ENCODE results near the gene CHST11. TPM values are rescaled to one million over a fixed set of nuclear protein-coding genes. Genes with fewer than 3 reads are reported as not detected.

CHST11 gene
- total RNA-seq, 1 experiment from 2014 or later, result 0.25 TPM

DNA sequence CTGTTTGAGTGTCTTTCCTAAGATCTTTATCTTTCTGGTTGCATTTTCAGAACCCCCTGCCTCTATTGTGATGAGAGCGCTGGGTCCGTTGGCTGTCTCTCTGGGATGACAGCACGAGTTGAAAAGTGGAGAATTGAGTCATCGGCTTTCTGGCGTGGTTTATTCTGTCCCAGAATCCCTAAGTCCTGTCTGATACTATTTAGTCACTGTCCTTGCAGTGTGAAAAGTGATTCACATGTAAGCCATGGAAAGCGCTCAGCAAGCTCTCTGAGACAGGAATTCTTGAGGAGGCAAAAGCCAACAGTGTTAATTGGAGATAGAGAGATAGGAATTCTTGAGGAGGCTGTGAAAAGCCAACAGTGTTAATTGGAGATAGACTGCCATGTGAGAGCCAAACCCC is 121.7 kb downstream of the CHST11 start:
- TF ChIP-seq, protein P1, sequence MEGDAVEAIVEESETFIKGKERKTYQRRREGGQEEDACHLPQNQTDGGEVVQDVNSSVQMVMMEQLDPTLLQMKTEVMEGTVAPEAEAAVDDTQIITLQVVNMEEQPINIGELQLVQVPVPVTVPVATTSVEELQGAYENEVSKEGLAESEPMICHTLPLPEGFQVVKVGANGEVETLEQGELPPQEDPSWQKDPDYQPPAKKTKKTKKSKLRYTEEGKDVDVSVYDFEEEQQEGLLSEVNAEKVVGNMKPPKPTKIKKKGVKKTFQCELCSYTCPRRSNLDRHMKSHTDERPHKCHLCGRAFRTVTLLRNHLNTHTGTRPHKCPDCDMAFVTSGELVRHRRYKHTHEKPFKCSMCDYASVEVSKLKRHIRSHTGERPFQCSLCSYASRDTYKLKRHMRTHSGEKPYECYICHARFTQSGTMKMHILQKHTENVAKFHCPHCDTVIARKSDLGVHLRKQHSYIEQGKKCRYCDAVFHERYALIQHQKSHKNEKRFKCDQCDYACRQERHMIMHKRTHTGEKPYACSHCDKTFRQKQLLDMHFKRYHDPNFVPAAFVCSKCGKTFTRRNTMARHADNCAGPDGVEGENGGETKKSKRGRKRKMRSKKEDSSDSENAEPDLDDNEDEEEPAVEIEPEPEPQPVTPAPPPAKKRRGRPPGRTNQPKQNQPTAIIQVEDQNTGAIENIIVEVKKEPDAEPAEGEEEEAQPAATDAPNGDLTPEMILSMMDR (IDR thresholded peaks at IDR 0.05; ENCODE audit: insufficient read depth in 1 of 2, low read depth in 1 of 2, low read length in 1 of 2, severe bottlenecking in 1 of 2, unreplicated experiment in 1 of 2), result no peak
- Mint-ChIP-seq H3K27ac (ENCODE audit: unreplicated experiment) (no peak overlapping the region), H3K4me1 (ENCODE audit: low read depth, unreplicated experiment) (no peaks in the 10 kb centered on the region), H3K9me3 (ENCODE audit: unreplicated experiment) (no peaks in the 10 kb centered on the region), H3K27me3 (ENCODE audit: insufficient read depth, unreplicated experiment) (peaks cover 3% of the 10 kb centered on the region), H3K4me3 (ENCODE audit: unreplicated experiment) (no peak overlapping the region), H3K36me3 (ENCODE audit: insufficient read depth, unreplicated experiment) (no peaks in the 10 kb centered on the region)
- Histone ChIP-seq H3K9me3 (no peaks in the 10 kb centered on the region), H3K36me3 (ENCODE audit: control insufficient read depth, insufficient read depth, low read length) (no peaks in the 10 kb centered on the region), H3K4me1 (no peaks in the 10 kb centered on the region), H3K27me3 (replicated peaks; ENCODE audit: control insufficient read depth, insufficient read depth, low read length) (no peaks in the 10 kb centered on the region), H3K4me3 (ENCODE audit: low read depth, low read length) (no peak overlapping the region)
- DNase-seq, result no peak
- POLR2A ChIA-PET, result no interaction called here
- CTCF ChIA-PET, result interaction anchor here (1.2 kb wide), 1 partner anchor 197 kb away, joined by 3 read pairs; no protein-coding TSS in a partner anchor
- intact Hi-C loops (cut with micrococcal nuclease; ENCODE audit: unreplicated experiment), result no loop called here
- BruUV-seq (replicated peaks), result no TSS peak

DNA sequence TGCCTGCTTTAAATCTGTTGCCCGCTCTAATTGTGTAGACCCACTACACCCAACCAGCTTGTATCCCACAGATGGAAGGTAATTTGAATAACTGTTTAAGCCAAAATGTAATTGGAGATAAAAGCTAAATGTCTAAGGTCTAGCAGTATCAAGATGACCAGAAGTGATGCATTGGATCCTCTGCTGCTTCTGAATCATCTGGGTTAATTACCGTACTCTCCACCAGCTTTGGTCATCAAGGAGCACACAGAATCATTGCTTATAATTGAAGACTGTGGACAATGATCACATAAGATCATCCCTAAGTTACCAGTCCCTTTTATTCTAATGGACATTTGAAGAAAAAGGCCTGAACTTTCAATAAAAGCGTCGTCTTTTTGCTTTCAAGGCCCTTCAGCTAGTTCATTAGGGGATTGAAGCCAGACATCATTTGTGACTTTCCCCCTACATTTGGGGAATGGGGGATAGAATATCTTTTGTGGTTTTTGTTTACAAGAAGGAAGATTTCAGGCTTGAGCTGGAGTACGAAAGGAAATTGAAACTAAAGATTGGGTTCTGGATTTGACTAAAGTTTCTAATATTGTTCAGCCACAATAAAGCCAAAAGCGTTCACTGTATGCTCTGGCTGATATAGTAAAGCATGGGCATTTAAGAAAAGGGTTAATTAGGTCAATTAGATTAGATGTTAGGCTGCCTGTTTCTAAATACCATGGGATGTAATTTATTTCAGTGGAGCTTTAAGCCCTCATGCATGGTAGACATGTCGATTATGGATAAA is 123.2 kb downstream of the CHST11 start:
- no peak for DNase-seq
- Mint-ChIP-seq H3K9me3 (ENCODE audit: unreplicated experiment) (no peaks in the 10 kb centered on the region), H3K4me1 (ENCODE audit: low read depth, unreplicated experiment) (no peaks in the 10 kb centered on the region), H3K36me3 (ENCODE audit: insufficient read depth, unreplicated experiment) (no peaks in the 10 kb centered on the region), H3K27me3 (ENCODE audit: insufficient read depth, unreplicated experiment) (peaks cover 3% of the 10 kb centered on the region), H3K4me3 (ENCODE audit: unreplicated experiment) (no peak overlapping the region), H3K27ac (ENCODE audit: unreplicated experiment) (no peak overlapping the region)
- H3K9me3 ChIP-seq, result no peaks in the 10 kb centered on the region
- H3K4me1 ChIP-seq, result no peaks in the 10 kb centered on the region
- H3K27me3 ChIP-seq (replicated peaks; ENCODE audit: control insufficient read depth, insufficient read depth, low read length), result no peaks in the 10 kb centered on the region
- CTCF ChIA-PET, result interaction anchor here (1.3 kb wide), 1 partner anchor 198 kb away, joined by 3 read pairs; no protein-coding TSS in a partner anchor
- POLR2A ChIA-PET, result no interaction called here
- TF ChIP-seq, protein P1 (IDR thresholded peaks at IDR 0.05; ENCODE audit: insufficient read depth in 1 of 2, low read depth in 1 of 2, low read length in 1 of 2, severe bottlenecking in 1 of 2, unreplicated experiment in 1 of 2), result no peak
- intact Hi-C loops (cut with micrococcal nuclease; ENCODE audit: unreplicated experiment), result no loop called here
- no peak overlapping the region for H3K4me3 ChIP-seq (ENCODE audit: low read depth, low read length)
- H3K36me3 ChIP-seq (ENCODE audit: control insufficient read depth, insufficient read depth, low read length), result no peaks in the 10 kb centered on the region
- no TSS peak for BruUV-seq (replicated peaks)

DNA sequence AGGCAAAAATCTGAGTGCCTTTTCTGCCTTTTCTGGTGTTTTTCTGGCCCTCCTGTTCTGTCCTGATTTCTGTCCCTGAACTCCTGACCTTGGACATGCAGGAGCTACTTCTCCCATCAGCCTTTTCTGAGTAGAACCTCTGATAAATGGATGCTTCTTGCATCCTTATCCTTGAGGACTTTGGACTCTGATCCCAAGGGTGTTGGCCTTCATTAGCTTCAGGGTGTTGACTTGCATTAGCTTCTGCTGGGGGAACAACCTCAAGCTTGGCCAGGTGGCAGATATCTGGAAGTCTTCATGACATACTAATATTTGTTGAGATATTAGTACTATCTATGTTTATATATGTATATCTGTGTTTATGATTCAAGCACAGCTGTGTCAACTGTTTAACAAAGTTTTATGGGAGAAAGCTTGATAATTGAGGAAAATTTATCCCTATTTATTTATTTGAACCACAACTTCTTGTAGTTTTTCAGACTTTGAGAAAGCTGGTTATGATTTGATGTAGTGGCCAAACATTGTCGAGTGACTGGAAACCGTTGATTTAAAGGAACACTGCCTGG is 124.3 kb downstream of the CHST11 start:
- Mint-ChIP-seq H3K27ac (ENCODE audit: unreplicated experiment) (no peak overlapping the region), H3K36me3 (ENCODE audit: insufficient read depth, unreplicated experiment) (no peaks in the 10 kb centered on the region), H3K9me3 (ENCODE audit: unreplicated experiment) (no peaks in the 10 kb centered on the region), H3K27me3 (ENCODE audit: insufficient read depth, unreplicated experiment) (peaks cover 7% of the 10 kb centered on the region), H3K4me1 (ENCODE audit: low read depth, unreplicated experiment) (no peaks in the 10 kb centered on the region), H3K4me3 (ENCODE audit: unreplicated experiment) (no peak overlapping the region)
- intact Hi-C loops (cut with micrococcal nuclease; ENCODE audit: unreplicated experiment), result no loop called here
- TF ChIP-seq, protein P1 (IDR thresholded peaks at IDR 0.05; ENCODE audit: insufficient read depth in 1 of 2, low read depth in 1 of 2, low read length in 1 of 2, severe bottlenecking in 1 of 2, unreplicated experiment in 1 of 2), result no peak
- no TSS peak for BruUV-seq (replicated peaks)
- POLR2A ChIA-PET, result no interaction called here
- CTCF ChIA-PET, result interaction anchor here (1.3 kb wide), 1 partner anchor 199 kb away, joined by 3 read pairs; no protein-coding TSS in a partner anchor
- Histone ChIP-seq H3K36me3 (ENCODE audit: control insufficient read depth, insufficient read depth, low read length) (no peaks in the 10 kb centered on the region), H3K4me1 (no peaks in the 10 kb centered on the region), H3K9me3 (no peaks in the 10 kb centered on the region), H3K4me3 (ENCODE audit: low read depth, low read length) (no peak overlapping the region), H3K27me3 (replicated peaks; ENCODE audit: control insufficient read depth, insufficient read depth, low read length) (no peaks in the 10 kb centered on the region)
- DNase-seq, result peak in 1 of 2 experiments; percentile 9

Measured in Caco-2 (cell line).